CD14-positive monocyte (primary cell): ENCODE results near the gene CCDC167. TPM values are rescaled to one million over a fixed set of nuclear protein-coding genes. Genes with fewer than 3 reads are reported as not detected.

Experiments used
- DNase-seq, 3 donors: peaks; one replicate each; pipeline ENCODE4 v3.0.0-alpha.2; 2011 to 2022
- H2AFZ ChIP-seq: 2 replicates; pipeline ENCODE4 v1.6.0; 2012; ENCODE audit warnings: mild to moderate bottlenecking, low read depth, low read length, inconsistent platforms; ENCODE audit not compliant: insufficient read depth, poor library complexity, severe bottlenecking
- H3K27ac ChIP-seq, 2 donors: 1 replicate in 1 of 2; 2 replicates in 1 of 2; pipeline ENCODE4 v1.5.1; 2012 to 2013; ENCODE audit warnings: low read length in 2 of 2, control low read depth in 1 of 2, inconsistent platforms in 1 of 2, low read depth in 1 of 2, mild to moderate bottlenecking in 1 of 2
- H3K27me3 ChIP-seq, 2 donors: one replicate each; pipeline versions ENCODE4 v1.6.0 to v1.6.1; 2011 to 2013; ENCODE audit warnings: low read length in 2 of 2; ENCODE audit not compliant: control insufficient read depth in 2 of 2, insufficient read depth in 2 of 2
- H3K36me3 ChIP-seq, 2 donors: replicated peaks in 1 of 2; 1 replicate in 1 of 2; 2 replicates in 1 of 2; pipeline versions ENCODE4 v1.5.1 to v1.6.1; 2012 to 2013; ENCODE audit warnings: low read length in 2 of 2, control low read depth in 1 of 2, inconsistent platforms in 1 of 2, mild to moderate bottlenecking in 1 of 2; ENCODE audit not compliant: insufficient read depth in 2 of 2, control insufficient read depth in 1 of 2
- H3K4me1 ChIP-seq, 2 donors: 1 replicate in 1 of 2; 2 replicates in 1 of 2; pipeline versions ENCODE4 v1.5.1 to v1.6.1; 2012 to 2013; ENCODE audit warnings: low read length in 2 of 2, control low read depth in 1 of 2, inconsistent platforms in 1 of 2, mild to moderate bottlenecking in 1 of 2, moderate library complexity in 1 of 2; ENCODE audit not compliant: insufficient read depth in 2 of 2, control insufficient read depth in 1 of 2
- H3K4me2 ChIP-seq: replicated peaks from 2 replicates; pipeline ENCODE3; 2012; ENCODE audit warnings: low read length, moderate library complexity, mild to moderate bottlenecking; ENCODE audit not compliant: poor library complexity, severe bottlenecking; ENCODE audit errors: extremely low read depth
- H3K4me3 ChIP-seq, 3 experiments: fragments of 200-600 bp in 1 of 3; sonication (generic) in 1 of 3; replicated peaks in 1 of 3; 1 replicate in 2 of 3; 2 replicates in 1 of 3; pipeline ENCODE4 v1.5.1; 2011 to 2013; ENCODE audit warnings: low read length in 3 of 3, mild to moderate bottlenecking in 3 of 3, control low read depth in 2 of 3, low read depth in 2 of 3, inconsistent platforms in 1 of 3, moderate library complexity in 1 of 3
- H3K79me2 ChIP-seq: 2 replicates; pipeline ENCODE4 v1.6.0; 2012; ENCODE audit warnings: mild to moderate bottlenecking, control low read depth, inconsistent platforms, low read length, moderate library complexity; ENCODE audit not compliant: insufficient read depth
- H3K9ac ChIP-seq: 2 replicates; pipeline ENCODE4 v1.6.0; 2017; ENCODE audit warnings: low read length, mild to moderate bottlenecking; ENCODE audit not compliant: insufficient read depth, poor library complexity, severe bottlenecking
- H3K9me3 ChIP-seq, 2 donors: replicated peaks in 1 of 2; 1 replicate in 1 of 2; 2 replicates in 1 of 2; pipeline versions ENCODE4 v1.5.1 to v1.6.1; 2012 to 2013; ENCODE audit warnings: low read length in 2 of 2, control low read depth in 1 of 2; ENCODE audit not compliant: control insufficient read depth in 1 of 2, insufficient read depth in 1 of 2
- H4K20me1 ChIP-seq: 2 replicates; pipeline ENCODE4 v1.6.0; 2012; ENCODE audit warnings: mild to moderate bottlenecking, low read length, control low read depth, moderate library complexity; ENCODE audit not compliant: insufficient read depth
- H3K27ac Mint-ChIP-seq, 7 donors: one replicate each; pipeline ENCODE4 v1.8.0; 2020; ENCODE audit warnings: mild to moderate bottlenecking in 7 of 7, mixed read lengths in 7 of 7, moderate library complexity in 6 of 7, inconsistent platforms in 2 of 7
- H3K27me3 Mint-ChIP-seq, 3 donors: one replicate each; pipeline ENCODE4 v1.8.0; 2021 to 2022; ENCODE audit warnings: low read depth in 3 of 3, mild to moderate bottlenecking in 3 of 3, mixed read lengths in 3 of 3, moderate library complexity in 3 of 3, inconsistent platforms in 1 of 3
- H3K36me3 Mint-ChIP-seq, 2 donors: one replicate each; pipeline ENCODE4 v1.8.0; 2020; ENCODE audit warnings: mixed read lengths in 2 of 2, inconsistent platforms in 1 of 2, mild to moderate bottlenecking in 1 of 2
- H3K4me1 Mint-ChIP-seq: one replicate; pipeline ENCODE4 v1.8.0; 2020; ENCODE audit warnings: mild to moderate bottlenecking, mixed read lengths
- H3K4me3 Mint-ChIP-seq, 2 donors: one replicate each; pipeline ENCODE4 v1.8.0; 2020; ENCODE audit warnings: mild to moderate bottlenecking in 2 of 2, mixed read lengths in 2 of 2, moderate library complexity in 1 of 2
- H3K9me3 Mint-ChIP-seq, 7 donors: one replicate each; pipeline ENCODE4 v1.8.0; 2020 to 2022; ENCODE audit warnings: mixed read lengths in 7 of 7, mild to moderate bottlenecking in 6 of 7, moderate library complexity in 6 of 7, inconsistent platforms in 2 of 7
- WGBS: methylation state at CpG from one replicate; pipeline ENCODE4 v1.1.5; 2013; ENCODE audit warnings: missing lambda C conversion rate; ENCODE audit not compliant: insufficient coverage; 5-methylcytosine and 5-hydroxymethylcytosine counted together
- intact Hi-C, 2 donors: fragments of 100-400 bp; cut with micrococcal nuclease; formaldehyde crosslinking; loops; one replicate each; pipeline versions ENCODE4 v1.15.0 to v1.15.1; 2023
- polyA plus RNA-seq, 3 donors: library from polyadenylated mRNA; depleted of rRNA in 1 of 3; unstranded in 2 of 3; stranded (reverse) in 1 of 3; fragments of 300-500 nt in 2 of 3; fragments of >200 nt in 1 of 3; fragmentation: Illumina TruSeq in 2 of 3; gene quantifications; 1 replicate in 2 of 3; 2 replicates in 1 of 3; pipeline ENCODE4 v1.2.3, GENCODE V29; 2012 to 2021
- TF ChIP-seq, protein P1 (sequence below): fragments of 200-600 bp; IDR thresholded peaks from one replicate; pipeline ENCODE4 v1.8.0; 2022; ENCODE audit warnings: antibody characterized with exemption, mild to moderate bottlenecking

CCDC167 gene
- polyA plus RNA-seq, 3 donors = 12.5 to 22.9 (median 20.7) TPM

DNA sequence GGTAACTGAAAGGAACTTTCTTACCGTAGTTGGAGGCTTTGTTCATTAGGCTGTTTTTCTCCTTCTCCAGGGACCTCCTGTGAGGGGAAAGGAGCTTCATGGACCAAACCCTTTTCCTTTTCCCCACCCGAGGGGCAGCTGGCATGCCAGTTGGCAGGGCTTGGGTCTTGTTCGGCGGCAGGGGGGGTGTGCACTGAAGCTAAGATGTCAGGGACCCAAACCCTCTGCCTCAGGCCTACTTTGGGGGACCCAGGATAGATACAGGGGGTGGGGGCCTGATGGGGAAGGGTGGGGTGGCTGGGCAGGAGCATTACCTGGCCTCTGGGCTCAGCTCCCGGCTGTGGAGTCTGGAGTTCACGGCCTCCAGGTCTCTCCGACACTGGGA lies 14.9 kb downstream of the CCDC167 start:
- H3K9me3 Mint-ChIP-seq = no peaks in the 10 kb centered on the region
- H3K27ac Mint-ChIP-seq = no peak overlapping the region

DNA sequence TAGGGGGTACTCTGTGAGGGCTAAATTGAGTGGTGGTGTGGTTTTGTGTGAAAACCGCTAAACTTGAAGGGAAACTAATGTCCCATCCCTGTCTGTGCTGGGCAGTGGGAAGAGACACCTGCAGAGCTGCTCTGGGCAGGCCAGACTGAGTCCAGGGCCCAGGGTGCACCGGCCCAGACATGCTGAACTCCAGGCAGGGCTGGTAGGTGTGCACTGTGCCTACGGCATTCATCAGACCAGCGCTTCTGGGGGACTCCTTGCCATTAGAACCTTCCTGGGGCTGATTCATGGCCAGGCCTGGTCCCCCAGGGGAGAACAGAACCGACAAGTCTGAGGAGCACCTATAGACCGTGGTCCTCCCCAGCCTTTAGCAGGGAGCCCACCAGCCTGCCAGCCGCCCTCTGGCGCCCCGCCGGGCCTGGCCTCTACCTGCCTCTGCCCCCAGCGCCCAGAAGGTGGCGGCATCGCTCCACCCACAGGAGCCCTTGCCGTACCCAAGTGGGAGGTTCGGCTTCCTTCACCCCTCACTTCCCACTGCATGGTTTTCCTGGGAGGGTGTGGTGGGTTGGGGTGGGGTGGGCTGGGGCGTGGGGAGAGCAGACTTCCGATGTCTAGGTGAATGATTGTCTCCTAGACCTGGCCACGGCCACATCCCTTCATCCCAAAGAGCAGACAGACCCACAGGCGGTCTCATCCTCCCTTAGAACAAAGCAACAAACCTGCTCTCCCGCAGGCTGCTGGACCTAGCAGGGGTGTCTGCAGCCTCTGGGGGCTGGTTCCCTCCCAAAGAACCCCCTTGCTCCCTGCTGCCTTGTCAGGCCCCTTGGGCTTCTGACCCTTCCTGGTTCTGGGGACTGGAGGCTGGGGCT lies 15.5 kb downstream of the CCDC167 start:
- Mint-ChIP-seq H3K4me1 (no peaks in the 10 kb centered on the region), H3K36me3 (peaks cover 56 to 64% of the 10 kb centered on the region in 2 donors), H3K27me3 (peaks cover 0 to 4% (median 0%) of the 10 kb centered on the region in 3 donors), H3K27ac (no peak overlapping the region), H3K4me3 (no peak overlapping the region), H3K9me3 (no peaks in the 10 kb centered on the region)
- intact Hi-C loops = no loop called here
- no peaks in the 10 kb centered on the region for H3K9me3 ChIP-seq
- no peaks in the 10 kb centered on the region for H3K79me2 ChIP-seq
- peak overlapping the region; percentile 9 for H3K9ac ChIP-seq
- H3K4me2 ChIP-seq = no peak overlapping the region
- DNase-seq = peak; percentile 12 to 35 (median 23)
- H3K27me3 ChIP-seq = no peaks in the 10 kb centered on the region
- H3K36me3 ChIP-seq = peaks cover 41 to 59% of the 10 kb centered on the region in 2 donors
- H3K4me3 ChIP-seq = no peak overlapping the region
- H3K27ac ChIP-seq = no peak overlapping the region
- no peaks in the 10 kb centered on the region for H4K20me1 ChIP-seq
- WGBS = 38% methylated on average over 8 of the region's 20 CpGs
- no peak overlapping the region for H2AFZ ChIP-seq
- H3K4me1 ChIP-seq = no peaks in the 10 kb centered on the region
- TF ChIP-seq, protein P1, sequence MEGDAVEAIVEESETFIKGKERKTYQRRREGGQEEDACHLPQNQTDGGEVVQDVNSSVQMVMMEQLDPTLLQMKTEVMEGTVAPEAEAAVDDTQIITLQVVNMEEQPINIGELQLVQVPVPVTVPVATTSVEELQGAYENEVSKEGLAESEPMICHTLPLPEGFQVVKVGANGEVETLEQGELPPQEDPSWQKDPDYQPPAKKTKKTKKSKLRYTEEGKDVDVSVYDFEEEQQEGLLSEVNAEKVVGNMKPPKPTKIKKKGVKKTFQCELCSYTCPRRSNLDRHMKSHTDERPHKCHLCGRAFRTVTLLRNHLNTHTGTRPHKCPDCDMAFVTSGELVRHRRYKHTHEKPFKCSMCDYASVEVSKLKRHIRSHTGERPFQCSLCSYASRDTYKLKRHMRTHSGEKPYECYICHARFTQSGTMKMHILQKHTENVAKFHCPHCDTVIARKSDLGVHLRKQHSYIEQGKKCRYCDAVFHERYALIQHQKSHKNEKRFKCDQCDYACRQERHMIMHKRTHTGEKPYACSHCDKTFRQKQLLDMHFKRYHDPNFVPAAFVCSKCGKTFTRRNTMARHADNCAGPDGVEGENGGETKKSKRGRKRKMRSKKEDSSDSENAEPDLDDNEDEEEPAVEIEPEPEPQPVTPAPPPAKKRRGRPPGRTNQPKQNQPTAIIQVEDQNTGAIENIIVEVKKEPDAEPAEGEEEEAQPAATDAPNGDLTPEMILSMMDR = peak; percentile 74

More for the DNA sequence above, 14.9 kb downstream of the CCDC167 start:
- Histone ChIP-seq H3K9ac (no peak overlapping the region), H4K20me1 (no peaks in the 10 kb centered on the region), H3K4me2 (no peak overlapping the region), H3K27ac (no peak overlapping the region), H3K9me3 (no peaks in the 10 kb centered on the region), H3K4me3 (no peak overlapping the region), H3K4me1 (no peaks in the 10 kb centered on the region), H3K36me3 (peaks cover 35 to 53% of the 10 kb centered on the region in 2 donors), H3K79me2 (no peaks in the 10 kb centered on the region), H3K27me3 (no peaks in the 10 kb centered on the region), H2AFZ (no peak overlapping the region)
- TF ChIP-seq, protein P1 = no peak
- Mint-ChIP-seq H3K4me3 (no peak overlapping the region), H3K4me1 (no peaks in the 10 kb centered on the region), H3K36me3 (peaks cover 50 to 58% of the 10 kb centered on the region in 2 donors), H3K27me3 (peaks cover 0 to 4% (median 0%) of the 10 kb centered on the region in 3 donors)
- intact Hi-C loops = loop anchor here (5.0 kb wide), 2 partner anchors 208 to 1008 kb away; no protein-coding TSS in a partner anchor
- WGBS = 95% methylated on average over 4 of the region's 7 CpGs
- DNase-seq = no peak
